NCI-H510A treated with DMSO at 0.1 percent for 48 hours (cell line): Measurements from ENCODE around the gene KIF1B.

Experiments used
- DNase-seq: peaks from one replicate; lab custom pipeline; 2025; lab: John Stamatoyannopoulos, UW

KIF1B gene

GRCh38 chr1:10328180-10328963, 118.0 kb downstream of the KIF1B start:
- DNase-seq: no peak

GRCh38 chr1:10337436-10337835, 127.1 kb downstream of the KIF1B start:
- no peak for DNase-seq

GRCh38 chr1:10338047-10338446, 127.7 kb downstream of the KIF1B start:
- DNase-seq: peak; percentile 78

DNA sequence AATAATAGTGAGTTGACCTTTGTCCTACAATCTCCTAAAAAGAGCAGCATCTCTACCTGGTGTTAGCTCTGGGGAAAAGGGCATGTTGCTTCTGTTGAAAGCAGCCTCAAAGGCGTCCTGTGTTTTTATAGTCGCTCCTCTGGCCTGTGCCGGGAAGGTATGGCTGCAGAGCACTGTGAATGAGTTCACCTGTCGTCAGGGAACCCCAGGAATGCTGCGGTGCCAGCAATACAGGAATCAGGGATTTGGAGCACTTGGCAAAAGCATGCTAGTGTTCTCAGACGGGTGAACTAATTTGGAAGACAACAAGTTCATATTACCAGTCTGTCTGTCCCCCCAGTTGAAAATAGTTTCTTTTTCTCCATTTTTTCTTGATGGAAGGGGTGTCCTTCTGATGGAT, 128.2 kb downstream of the KIF1B start:
- no peak for DNase-seq

GRCh38 chr1:10339036-10339567, 128.7 kb downstream of the KIF1B start:
- DNase-seq: no peak

DNA sequence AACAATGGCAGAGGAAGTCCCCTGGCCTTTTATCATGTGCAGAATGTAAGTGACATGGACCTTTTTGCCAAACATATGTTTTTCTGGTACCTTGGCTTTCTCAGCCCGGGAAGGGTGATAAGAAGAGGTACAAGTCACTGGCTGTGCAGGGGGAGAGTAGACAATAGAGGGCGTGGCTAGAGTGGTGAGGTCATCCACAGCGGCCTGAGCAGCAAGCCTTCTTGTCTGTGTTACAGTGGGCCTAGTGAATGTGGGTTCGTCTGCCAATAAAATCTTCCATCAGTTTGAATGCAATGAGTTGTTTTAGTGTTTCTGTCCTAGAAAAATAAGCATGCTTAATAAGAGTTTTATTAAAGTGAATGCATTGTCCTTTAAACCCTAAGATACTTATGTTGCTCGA, 129.4 kb downstream of the KIF1B start:
- peak; percentile 96 for DNase-seq

GRCh38 chr1:10340930-10341590, 130.7 kb downstream of the KIF1B start:
- no peak for DNase-seq

GRCh38 chr1:10347109-10347508, 136.7 kb downstream of the KIF1B start:
- DNase-seq: no peak

DNA sequence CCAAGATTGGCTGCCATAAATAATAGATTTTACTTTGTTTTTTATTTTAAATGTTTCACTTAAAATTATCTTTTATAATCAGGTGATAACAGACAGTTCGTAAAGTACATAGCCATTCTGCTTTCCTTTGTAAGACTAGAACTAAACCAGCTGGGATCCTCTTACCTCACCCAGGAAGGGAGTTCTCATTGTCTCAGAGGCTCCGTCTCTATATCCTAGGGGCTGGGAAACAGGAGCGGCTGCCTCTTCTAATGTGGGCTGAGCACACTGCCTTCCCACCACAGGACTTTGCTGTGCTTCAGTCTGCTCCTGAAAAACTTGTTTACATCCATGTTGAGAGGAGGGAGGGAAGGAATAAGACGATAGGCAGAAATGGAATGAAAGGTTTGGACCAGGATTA, 142.9 kb downstream of the KIF1B start:
- no peak for DNase-seq

- no peak for DNase-seq
Observed at GRCh38 chr1:10353693-10354092, 143.3 kb downstream of the KIF1B start.

GRCh38 chr1:10360045-10360444, 149.7 kb downstream of the KIF1B start:
- no peak for DNase-seq

- DNase-seq: no peak
Observed at GRCh38 chr1:10361515-10361914, 151.1 kb downstream of the KIF1B start.

GRCh38 chr1:10368194-10368593, 157.8 kb downstream of the KIF1B start:
- no peak for DNase-seq

- DNase-seq: no peak
Observed at GRCh38 chr1:10374442-10374860, 164.1 kb downstream of the KIF1B start.

DNA sequence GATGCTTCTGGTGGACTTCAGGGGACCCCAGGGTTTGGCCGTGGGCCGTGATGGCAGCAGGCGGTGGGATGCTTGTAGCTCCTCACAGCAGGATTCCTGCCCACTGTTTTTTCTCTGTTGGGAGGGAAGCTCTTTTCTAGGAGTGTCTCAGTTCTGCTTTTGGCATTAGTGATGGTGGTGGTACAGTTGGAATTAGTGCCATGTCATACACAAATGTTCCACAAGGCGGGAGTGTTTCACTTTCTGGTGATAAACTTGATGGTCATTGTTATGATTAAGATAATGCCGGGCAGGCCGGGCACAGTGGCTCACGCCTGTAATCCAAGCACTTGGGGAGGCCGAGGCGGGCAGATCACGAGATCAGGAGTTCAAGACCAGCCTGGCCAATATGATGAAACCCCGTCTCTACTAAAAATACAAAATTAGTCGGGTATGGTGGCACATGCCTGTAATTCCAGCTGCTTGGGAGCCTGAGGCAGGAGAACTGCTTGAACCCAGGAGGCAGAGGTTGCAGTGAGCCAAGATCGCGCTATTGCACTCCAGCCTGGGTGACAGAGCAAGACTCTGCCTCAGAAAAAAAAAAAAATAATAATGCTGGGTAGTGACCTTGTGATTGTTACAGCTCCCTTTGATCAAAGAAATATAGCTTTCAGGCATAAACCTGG, 167.1 kb downstream of the KIF1B start:
- DNase-seq: peak; percentile 96

- DNase-seq: peak; percentile 68
Observed at GRCh38 chr1:10378081-10378841, 167.9 kb downstream of the KIF1B start.

DNA sequence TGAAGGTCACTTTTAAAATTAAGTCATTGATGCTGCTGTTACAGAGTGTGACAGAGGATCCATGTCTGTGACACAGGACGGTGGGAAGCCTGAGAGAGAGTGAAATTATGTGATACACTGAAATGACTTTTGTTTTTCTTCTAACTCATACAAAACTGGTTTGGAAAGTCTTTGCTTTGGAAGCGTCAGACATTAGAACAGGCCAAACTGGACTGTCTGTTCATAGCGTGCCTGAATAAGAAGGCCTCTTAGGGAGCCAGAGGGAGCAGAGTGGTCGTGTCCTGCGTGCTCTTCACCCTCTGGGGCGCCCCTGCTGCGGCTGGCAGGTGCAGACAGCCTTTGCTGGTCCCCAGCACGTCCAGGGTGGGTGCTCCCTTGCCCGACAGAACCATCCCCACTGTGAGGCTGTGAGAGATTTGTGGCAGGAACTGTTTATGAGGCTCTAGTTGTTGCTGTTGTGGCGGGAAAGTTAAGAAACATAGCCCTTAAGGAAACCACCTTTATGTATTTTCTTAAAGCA, 168.8 kb downstream of the KIF1B start:
- DNase-seq: no peak

- DNase-seq: no peak
Observed at GRCh38 chr1:10379676-10380075, 169.3 kb downstream of the KIF1B start.

DNA sequence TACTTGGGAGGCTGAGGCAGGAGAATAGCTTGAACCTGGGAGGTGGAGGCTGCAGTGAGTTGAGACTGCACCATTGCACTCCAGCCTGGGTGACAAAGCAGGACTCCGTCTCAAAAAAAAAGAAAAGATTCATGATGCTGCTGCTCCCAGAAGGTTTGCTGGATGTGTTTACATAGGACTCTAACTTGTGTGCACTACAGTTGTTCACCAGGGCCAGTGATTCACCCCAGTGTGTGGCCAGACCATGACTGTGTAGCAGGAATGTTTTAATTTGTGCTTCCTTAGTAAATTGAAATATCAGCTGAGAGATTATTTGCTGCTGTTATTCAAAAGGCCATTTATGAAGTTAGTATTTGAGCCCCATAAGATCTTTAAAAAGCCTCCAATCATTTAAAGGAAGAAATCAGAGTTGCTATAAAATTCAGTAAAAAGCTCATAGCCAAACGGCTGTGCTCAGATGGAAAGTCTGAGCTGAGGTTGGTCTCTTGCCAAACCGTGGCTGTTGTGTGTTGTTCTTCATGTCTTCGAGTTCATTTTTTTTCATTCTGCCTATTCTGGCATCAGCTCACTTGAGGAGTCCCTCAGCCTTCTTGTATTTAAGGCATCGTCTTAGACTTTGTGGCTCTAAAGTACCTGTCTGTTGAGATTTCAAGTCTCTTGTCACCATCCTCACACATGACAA, 170.4 kb downstream of the KIF1B start:
- no peak for DNase-seq

DNA sequence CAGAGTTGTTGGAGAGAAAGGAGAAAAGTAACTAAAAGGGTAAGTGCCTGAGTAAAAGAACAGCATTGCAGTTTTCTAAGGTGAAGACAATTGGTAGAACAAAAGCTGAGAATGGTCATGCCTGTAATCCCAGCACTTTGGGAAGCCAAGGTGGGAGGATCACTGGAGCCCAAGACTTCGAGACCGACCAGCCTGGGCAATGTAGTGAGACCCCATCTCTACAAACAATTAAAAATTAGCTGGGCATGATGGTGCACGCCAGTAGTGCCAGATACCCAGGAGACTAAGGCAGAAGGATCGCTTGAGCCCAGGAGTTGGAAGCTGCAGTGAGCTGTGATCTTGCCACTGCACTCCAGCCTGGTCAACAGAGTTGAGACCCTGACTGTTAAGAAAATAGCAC, 173.3 kb downstream of the KIF1B start:
- no peak for DNase-seq

DNA sequence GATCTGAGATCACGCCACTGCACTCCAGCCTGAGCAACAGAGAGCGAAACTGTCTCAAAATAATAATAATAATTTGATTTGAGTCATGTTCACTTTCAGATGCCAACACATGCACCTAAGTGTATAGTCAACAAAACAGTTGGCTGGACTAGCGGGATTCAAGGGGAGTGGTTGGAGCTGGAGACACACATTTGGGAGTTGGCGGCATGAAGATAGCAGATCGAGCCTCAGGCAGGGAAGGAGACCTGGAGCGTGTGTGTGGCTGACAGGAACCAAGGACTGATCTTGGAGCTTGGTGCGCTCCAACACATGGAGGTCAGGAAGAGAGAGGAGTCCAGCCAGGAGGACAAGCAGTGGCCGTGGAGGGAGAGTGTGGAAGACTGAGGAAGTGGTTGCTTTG, 173.8 kb downstream of the KIF1B start:
- no peak for DNase-seq
